ENCODE measurements around the gene PIP5KL1.

DNA sequence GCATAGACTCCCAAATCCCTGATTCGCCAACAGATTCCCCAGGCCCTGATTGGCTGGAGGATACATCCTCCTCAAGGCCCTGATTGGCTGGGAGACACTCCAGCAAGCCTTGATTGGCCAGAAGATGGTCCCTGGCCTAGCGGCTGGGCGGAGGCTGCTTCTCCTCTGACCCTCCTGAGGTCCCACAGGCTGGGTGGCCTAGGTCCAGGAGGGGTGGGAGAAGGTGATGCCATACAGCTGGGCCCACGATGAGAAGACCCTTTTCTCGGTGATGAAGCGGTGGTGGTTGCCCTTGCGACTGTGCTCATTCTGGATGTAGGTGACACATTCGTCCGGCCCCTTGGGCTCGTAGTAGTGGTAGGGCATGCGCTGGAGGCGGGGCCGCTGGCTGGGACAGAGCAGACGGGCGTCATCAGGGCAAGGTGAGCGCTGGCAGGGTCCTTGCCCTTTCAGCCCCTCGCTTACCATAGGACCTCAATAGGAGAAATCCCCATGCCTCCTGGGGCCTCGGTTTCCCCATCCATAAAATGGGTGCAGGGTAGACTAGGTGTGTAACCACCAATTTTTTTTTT is 44.1 kb downstream of the PIP5KL1 start:
- TF ChIP-seq POLR2AphosphoS5 (IDR thresholded peaks at IDR 0.05; ENCODE audit: borderline replicate concordance, low read depth, low read length), result no peak
- TF ChIP-seq EZH2 (IDR thresholded peaks at IDR 0.05), result no peak
- no peak for TF ChIP-seq FOXP2 (optimal IDR thresholded peaks at IDR 0.05; ENCODE audit: control extremely low read depth, extremely low read length, insufficient read depth)

Data from SK-N-MC (cell line).